Hippocampal formation (tissue), 2 donors: ENCODE results near the gene ZNF440.
A peak's percentile ranks its signal among the peaks of the same experiment; 100 is the strongest.
"Not testable (repeated sequence)": the region's sequence is repeated elsewhere in the genome, so short reads cannot be mapped to it uniquely, and the experiment has no call there.

Source experiments
- DNase-seq, 2 donors: peaks; one replicate each; lab custom pipeline; 2025; lab: John Stamatoyannopoulos, UW

Gene ZNF440

GRCh38 chr19:11814029-11814699, at the start of gene ZNF440:
Gene ZNF440, plus strand, starts transcription at chr19:11814273. Its CDS starts 175 bp downstream, at chr19:11814448.
- peak; percentile 89 to 94 for DNase-seq

GRCh38 chr19:11766597-11767591, 47.2 kb upstream of the ZNF440 start, which contains the start of gene ZNF441:
Gene ZNF441, plus strand, starts transcription at chr19:11767000. Its CDS starts 194 bp downstream, at chr19:11767194.
- peak; percentile 96 to 97 for DNase-seq

- no peak for DNase-seq
These were observed 46.4 kb upstream of the ZNF440 start for GRCh38 chr19:11767633-11768133.

DNA sequence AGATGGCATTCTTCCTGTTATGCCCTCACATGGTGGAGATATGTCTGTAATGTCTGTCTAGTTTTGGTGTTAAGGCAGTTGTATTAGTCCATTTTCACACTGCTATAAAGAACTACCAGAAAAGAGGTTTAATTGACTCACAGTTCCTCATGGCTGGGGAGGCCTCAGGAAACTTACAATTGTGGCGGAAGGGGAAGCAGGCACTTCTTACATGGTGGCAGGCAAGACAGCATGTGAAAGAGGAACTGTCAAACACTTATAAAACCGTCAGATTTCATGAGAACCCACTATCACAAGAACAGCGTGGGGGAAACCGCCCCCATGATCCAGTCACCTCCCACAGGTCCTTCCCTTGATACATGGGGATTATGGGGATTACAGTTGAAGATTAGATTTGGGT, 44.1 kb upstream of the ZNF440 start:
- DNase-seq: no peak

DNA sequence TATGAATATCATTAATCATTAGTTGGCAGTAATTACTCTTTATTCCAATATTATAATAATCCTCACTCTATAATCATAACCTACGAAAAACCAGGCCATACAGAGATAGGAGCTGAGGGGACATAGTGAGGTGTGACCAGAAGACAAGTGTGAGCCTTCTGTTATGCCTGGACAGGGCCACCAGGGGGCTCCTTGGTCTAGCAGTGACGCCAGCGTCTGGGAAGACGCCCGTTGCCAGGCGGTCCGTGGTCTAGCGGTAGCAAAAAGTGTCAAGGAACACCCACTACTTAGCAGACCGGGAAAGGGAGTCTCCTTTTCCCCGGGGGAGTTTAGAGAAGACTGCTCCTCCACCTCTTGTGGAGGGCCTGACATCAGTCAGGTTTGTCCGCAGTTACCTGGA, 42.6 kb upstream of the ZNF440 start:
- DNase-seq: not testable (repeated sequence)

- not testable (repeated sequence) for DNase-seq
These were observed 37.4 kb upstream of the ZNF440 start for GRCh38 chr19:11776669-11777068.

DNA sequence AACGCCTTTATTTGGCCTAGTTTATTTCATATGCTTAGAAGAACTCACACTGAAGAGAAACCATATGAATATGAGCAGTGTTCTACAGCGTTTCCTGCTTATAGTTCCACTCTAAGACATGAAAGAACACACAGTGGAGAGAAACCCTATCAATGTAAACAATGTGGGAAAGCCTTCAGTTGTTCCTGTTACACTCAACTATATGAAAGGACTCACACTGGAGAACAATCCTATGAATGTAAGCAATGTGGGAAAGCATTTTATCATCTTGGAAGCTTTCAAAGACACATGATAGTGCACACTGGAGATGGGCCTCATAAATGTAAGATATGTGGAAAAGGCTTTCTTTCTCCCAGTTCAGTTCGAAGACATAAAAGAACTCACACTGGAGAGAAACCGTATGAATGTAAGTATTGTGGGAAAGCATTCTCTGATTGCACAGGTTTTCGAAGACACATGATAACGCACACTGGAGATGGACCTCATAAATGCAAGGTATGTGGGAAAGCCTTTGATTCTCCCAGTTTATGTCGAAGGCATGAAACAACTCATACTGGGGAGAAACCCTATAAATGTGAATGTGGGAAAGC, 33.5 kb upstream of the ZNF440 start:
- no peak for DNase-seq

- DNase-seq: no peak
These were observed 32.6 kb upstream of the ZNF440 start for GRCh38 chr19:11781295-11782057.

DNA sequence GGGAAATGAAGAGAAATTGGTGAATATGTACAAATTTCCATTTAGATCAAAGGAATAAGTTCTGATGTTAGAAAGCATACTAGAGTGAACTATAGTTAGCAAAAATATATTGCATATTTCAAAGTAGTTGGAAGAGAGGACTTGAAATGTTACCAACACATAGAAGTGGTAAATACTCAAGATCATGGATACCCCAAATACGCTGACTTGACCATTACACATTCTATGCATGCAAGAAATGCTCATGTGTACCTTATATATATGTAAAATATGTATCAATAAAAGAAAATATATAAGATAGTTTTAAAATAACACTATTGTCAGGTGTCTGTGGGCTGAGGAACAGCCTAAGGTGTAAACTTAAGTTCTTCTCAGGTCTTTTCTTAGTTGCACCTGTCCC, 30.3 kb upstream of the ZNF440 start:
- no peak for DNase-seq

- no peak for DNase-seq
These were observed 29.7 kb upstream of the ZNF440 start for GRCh38 chr19:11784356-11784755.

DNA sequence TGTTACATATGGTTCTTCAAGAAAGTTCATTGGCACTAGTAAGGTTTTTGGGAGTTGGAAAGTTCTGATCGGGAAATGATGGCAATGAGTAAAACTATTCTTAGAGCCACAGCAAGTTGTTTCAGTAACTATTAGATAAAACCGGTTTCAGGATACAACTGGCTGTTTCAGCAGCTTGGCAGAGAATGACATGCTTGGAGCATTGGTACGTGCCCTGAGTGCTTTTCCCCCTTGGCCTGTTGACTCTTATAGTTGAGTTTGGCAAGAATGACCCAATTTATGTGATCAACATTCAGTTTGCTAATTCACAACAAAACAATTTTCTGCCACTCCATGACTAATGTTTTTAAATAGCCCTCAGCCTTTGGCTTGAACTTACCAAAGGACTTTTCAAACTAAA, 26.5 kb upstream of the ZNF440 start:
- no peak for DNase-seq

- no peak for DNase-seq
These were observed 21.1 kb upstream of the ZNF440 start for GRCh38 chr19:11792942-11793341.

DNA sequence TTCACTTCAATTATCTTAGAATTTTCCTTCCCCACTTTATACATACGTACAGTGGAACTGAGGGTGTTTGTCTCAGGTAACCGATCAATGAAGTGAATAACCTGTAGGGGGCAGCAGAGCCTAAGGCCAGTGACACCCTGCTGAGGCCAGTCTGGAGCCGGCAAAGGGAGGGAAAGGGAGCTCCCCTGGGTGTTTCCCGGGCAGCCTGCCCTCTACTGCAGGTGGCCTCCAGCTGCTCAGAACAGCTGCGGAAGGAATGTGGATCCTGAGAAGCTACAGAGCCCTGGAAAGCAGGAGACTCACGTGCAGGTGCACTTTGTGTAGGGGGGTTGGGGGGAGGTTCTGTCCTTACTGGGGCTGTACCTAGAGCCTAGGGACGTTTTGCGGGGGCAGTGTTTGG, 16.6 kb upstream of the ZNF440 start:
- DNase-seq: peak; percentile 72 to 77

DNA sequence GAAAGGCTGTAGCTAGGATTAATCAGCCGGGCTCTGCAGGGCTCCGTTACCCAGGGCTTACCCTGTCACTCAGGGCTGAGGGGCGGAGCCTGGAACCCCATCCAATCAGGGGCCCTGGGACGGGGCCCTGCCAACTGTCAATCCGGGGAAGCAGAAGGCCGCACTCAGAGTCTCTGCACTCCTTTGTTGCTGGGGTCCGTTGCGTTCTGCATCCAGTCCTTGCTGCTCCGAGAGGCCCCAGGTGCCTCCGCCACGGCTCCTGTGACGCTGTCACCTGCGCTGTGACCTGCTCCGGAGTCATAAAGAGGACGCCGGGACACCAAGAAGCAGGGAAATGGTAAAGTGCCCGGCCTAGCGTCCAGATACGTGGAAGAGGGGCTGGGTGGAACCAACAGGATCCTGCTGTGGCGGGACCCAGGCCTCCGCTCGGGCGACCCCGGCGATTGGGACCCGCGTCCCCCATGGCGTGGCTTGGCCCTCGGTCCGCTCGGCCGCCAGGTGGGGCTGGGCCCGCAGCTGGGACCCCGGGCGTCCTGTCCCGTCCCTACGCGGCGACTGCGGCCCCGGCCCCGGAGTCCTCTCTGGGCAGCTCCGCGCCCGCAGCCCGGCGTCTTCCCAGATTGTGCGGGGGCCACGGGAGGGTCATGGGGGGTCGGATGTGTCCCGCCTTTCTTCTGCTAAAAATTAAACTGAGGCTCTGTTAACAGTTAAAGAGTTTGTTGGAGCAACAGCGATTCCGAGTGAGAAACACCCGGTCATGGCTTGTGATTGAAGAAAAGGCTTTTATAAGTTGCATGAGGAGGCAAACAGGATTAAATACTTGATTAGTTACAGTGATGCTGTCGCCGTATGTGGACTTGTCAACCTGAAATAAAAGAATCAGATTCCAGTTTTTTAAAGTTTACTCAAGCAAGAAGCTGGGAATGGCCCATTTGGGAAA, 15.4 kb upstream of the ZNF440 start, which contains the start of gene ZNF491:
ZNF491 (plus strand) TSS at position 133 of the 940 bp plus-strand sequence. CDS start 7,431 bp downstream, outside the sequence.
- DNase-seq: peak; percentile 92

DNA sequence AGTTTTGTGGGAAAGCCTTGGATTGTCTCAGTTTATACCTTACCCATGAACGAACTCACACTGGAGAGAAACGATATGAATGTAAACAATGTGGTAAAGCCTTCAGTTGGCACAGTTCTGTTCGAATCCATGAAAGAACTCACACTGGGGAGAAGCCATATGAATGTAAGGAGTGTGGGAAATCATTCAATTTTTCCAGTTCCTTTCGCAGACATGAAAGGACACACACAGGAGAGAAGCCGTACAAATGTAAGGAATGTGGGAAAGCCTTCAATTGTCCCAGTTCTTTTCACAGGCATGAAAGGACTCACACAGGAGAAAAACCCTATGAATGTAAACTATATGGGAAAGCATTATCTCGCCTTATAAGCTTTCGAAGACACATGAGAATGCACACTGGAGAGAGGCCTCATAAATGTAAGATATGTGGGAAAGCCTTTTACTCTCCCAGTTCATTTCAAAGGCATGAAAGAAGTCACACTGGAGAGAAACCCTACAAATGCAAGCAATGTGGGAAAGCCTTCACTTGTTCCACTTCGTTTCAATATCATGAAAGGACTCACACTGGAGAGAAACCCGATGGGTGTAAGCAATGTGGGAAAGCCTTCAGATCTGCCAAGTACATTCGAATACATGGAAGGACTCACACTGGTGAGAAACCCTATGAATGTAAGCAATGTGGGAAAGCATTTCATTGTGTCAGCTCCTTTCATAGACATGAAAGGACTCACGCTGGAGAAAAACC, 7.5 kb upstream of the ZNF440 start:
- DNase-seq: no peak

DNA sequence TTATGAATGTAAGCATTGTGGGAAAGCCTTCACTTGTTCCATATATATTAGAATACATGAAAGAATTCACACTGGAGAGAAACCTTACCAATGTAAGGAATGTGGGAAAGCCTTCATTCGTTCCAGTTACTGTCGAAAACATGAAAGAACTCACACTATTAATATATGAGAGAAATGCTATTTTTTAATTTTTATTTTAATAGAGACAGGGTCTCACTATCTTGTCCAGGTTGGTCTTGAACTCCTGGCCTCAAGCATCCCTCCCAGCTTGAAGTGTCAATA, 7.0 kb upstream of the ZNF440 start:
- DNase-seq: no peak

- DNase-seq: peak in 1 of 2 donors; percentile 27
These were observed 407 bp upstream of the ZNF440 start for GRCh38 chr19:11813703-11814028.

DNA sequence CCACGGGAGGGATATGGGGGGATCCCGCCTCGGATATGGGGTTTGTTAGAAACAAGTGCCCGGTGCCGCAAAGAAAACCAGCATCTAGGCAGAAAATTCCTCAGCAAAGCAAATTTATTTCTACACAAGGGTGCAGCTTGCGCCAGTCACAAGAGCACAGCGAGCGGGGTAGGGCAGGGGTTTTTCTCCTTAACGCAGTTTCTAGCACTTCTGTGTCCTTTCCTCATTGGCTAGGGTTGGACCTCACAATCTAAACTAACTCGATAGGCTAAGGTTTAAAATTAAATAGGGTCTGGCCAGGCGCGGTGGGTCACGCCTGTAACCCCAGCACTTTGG, 595 bp downstream of the ZNF440 start:
- DNase-seq: no peak

DNA sequence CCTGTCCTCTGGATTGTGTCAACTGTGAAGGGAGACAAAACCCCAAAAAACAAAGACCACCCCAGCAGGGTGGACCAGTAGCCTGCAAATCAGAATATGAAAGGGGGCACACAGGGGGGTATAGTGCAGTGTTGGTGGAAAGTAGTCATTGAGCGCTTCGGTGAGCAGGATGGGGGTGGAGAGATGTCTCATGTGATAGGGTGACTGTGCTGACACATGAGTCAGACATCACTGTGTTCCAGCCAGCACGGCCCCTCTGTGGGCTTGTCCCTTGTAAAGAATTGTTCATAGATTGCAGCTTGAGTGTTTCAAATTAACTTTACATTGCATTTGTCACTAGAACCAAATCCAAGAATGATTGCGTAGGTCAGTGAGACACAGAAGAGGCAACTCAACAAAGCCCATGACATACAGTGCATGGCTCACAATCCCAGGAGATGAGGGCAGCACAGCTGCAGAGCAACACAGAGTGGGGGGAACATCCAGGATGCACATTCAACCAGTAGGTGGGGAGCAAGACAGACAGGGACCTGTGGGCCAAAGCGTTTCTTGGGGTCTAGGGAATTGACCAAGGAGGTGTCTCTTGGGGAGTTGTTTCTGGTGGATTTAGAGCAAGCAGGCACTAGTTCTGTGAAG, 7.5 kb downstream of the ZNF440 start:
- no peak for DNase-seq
